ENCODE results near the gene TCHHL1.

Gene TCHHL1

GRCh38 chr1:152089014-152089674 lies at the start of gene TCHHL1:
TCHHL1 (minus strand) TSS chr1:152089064; CDS start chr1:152088143, 921 bp downstream.
- no peak within 1 kb of the TSS for H3K9ac ChIP-seq (ENCODE audit: insufficient read length, low read depth)
- H3K9me3 ChIP-seq (ENCODE audit: insufficient read depth, low read length): peaks cover 20% of the 10 kb centered on the region
- H3K4me1 ChIP-seq (ENCODE audit: insufficient read depth, insufficient read length): no peaks in the 10 kb centered on the region
- TF ChIP-seq YY1 (IDR thresholded peaks at IDR 0.05; ENCODE audit: insufficient read depth, insufficient read length) (no peak), ZNF274 (IDR thresholded peaks at IDR 0.05; ENCODE audit: low read depth, low read length) (no peak), SUZ12 (IDR thresholded peaks at IDR 0.05; ENCODE audit: extremely low read depth, insufficient read depth, insufficient read length) (no peak)
- DNase-seq (ENCODE audit: low read depth, low spot score): no peak
- no peaks in the 10 kb centered on the region for H3K36me3 ChIP-seq (ENCODE audit: insufficient read depth, insufficient read length, low read length)
- no peak within 1 kb of the TSS for H3K4me3 ChIP-seq (ENCODE audit: insufficient read length, low read depth)
- H3K27me3 ChIP-seq (ENCODE audit: insufficient read depth, insufficient read length): peaks cover 5% of the 10 kb centered on the region

- no peak overlapping the region for H3K4me3 ChIP-seq (ENCODE audit: insufficient read length, low read depth)
- H3K4me1 ChIP-seq (ENCODE audit: insufficient read depth, insufficient read length): no peaks in the 10 kb centered on the region
- no peaks in the 10 kb centered on the region for H3K27me3 ChIP-seq (ENCODE audit: insufficient read depth, insufficient read length)
- H3K9me3 ChIP-seq (ENCODE audit: insufficient read depth, low read length): no peaks in the 10 kb centered on the region
- DNase-seq (ENCODE audit: low read depth, low spot score): no peak
- TF ChIP-seq SUZ12 (IDR thresholded peaks at IDR 0.05; ENCODE audit: extremely low read depth, insufficient read depth, insufficient read length) (no peak), YY1 (IDR thresholded peaks at IDR 0.05; ENCODE audit: insufficient read depth, insufficient read length) (no peak), ZNF274 (IDR thresholded peaks at IDR 0.05; ENCODE audit: low read depth, low read length) (no peak)
- H3K36me3 ChIP-seq (ENCODE audit: insufficient read depth, insufficient read length, low read length): no peaks in the 10 kb centered on the region
- H3K9ac ChIP-seq (ENCODE audit: insufficient read length, low read depth): no peak overlapping the region
These were observed 48.4 kb upstream of the TCHHL1 start for GRCh38 chr1:152137215-152137614.

GRCh38 chr1:152130186-152130585 lies 41.3 kb upstream of the TCHHL1 start:
- Histone ChIP-seq H3K36me3 (ENCODE audit: insufficient read depth, insufficient read length, low read length) (no peaks in the 10 kb centered on the region), H3K9me3 (ENCODE audit: insufficient read depth, low read length) (no peaks in the 10 kb centered on the region), H3K27me3 (ENCODE audit: insufficient read depth, insufficient read length) (no peaks in the 10 kb centered on the region), H3K4me1 (ENCODE audit: insufficient read depth, insufficient read length) (no peaks in the 10 kb centered on the region), H3K4me3 (ENCODE audit: insufficient read length, low read depth) (no peak overlapping the region), H3K9ac (ENCODE audit: insufficient read length, low read depth) (no peak overlapping the region)
- no peak for TF ChIP-seq ZNF274 (IDR thresholded peaks at IDR 0.05; ENCODE audit: low read depth, low read length)
- no peak for TF ChIP-seq SUZ12 (IDR thresholded peaks at IDR 0.05; ENCODE audit: extremely low read depth, insufficient read depth, insufficient read length)
- no peak for TF ChIP-seq YY1 (IDR thresholded peaks at IDR 0.05; ENCODE audit: insufficient read depth, insufficient read length)
- no peak for DNase-seq (ENCODE audit: low read depth, low spot score)

- Histone ChIP-seq H3K27me3 (ENCODE audit: insufficient read depth, insufficient read length) (no peaks in the 10 kb centered on the region), H3K4me1 (ENCODE audit: insufficient read depth, insufficient read length) (no peaks in the 10 kb centered on the region), H3K4me3 (ENCODE audit: insufficient read length, low read depth) (no peak overlapping the region), H3K9me3 (ENCODE audit: insufficient read depth, low read length) (no peaks in the 10 kb centered on the region), H3K36me3 (ENCODE audit: insufficient read depth, insufficient read length, low read length) (no peaks in the 10 kb centered on the region), H3K9ac (ENCODE audit: insufficient read length, low read depth) (no peak overlapping the region)
- no peak for DNase-seq (ENCODE audit: low read depth, low spot score)
- TF ChIP-seq SUZ12 (IDR thresholded peaks at IDR 0.05; ENCODE audit: extremely low read depth, insufficient read depth, insufficient read length): no peak
- TF ChIP-seq YY1 (IDR thresholded peaks at IDR 0.05; ENCODE audit: insufficient read depth, insufficient read length): no peak
- TF ChIP-seq ZNF274 (IDR thresholded peaks at IDR 0.05; ENCODE audit: low read depth, low read length): no peak
These were observed 38.8 kb upstream of the TCHHL1 start for GRCh38 chr1:152127673-152128072.

- TF ChIP-seq ZNF274 (IDR thresholded peaks at IDR 0.05; ENCODE audit: low read depth, low read length) (no peak), SUZ12 (IDR thresholded peaks at IDR 0.05; ENCODE audit: extremely low read depth, insufficient read depth, insufficient read length) (no peak), YY1 (IDR thresholded peaks at IDR 0.05; ENCODE audit: insufficient read depth, insufficient read length) (no peak)
- no peaks in the 10 kb centered on the region for H3K27me3 ChIP-seq (ENCODE audit: insufficient read depth, insufficient read length)
- no peaks in the 10 kb centered on the region for H3K4me1 ChIP-seq (ENCODE audit: insufficient read depth, insufficient read length)
- no peaks in the 10 kb centered on the region for H3K9me3 ChIP-seq (ENCODE audit: insufficient read depth, low read length)
- no peak overlapping the region for H3K4me3 ChIP-seq (ENCODE audit: insufficient read length, low read depth)
- DNase-seq (ENCODE audit: low read depth, low spot score): no peak
- H3K36me3 ChIP-seq (ENCODE audit: insufficient read depth, insufficient read length, low read length): no peaks in the 10 kb centered on the region
- H3K9ac ChIP-seq (ENCODE audit: insufficient read length, low read depth): no peak overlapping the region
These were observed 37.1 kb upstream of the TCHHL1 start for GRCh38 chr1:152125834-152126443.

- H3K27me3 ChIP-seq (ENCODE audit: insufficient read depth, insufficient read length): peaks cover 18% of the 10 kb centered on the region
- H3K4me3 ChIP-seq (ENCODE audit: insufficient read length, low read depth): no peak overlapping the region
- no peak for TF ChIP-seq ZNF274 (IDR thresholded peaks at IDR 0.05; ENCODE audit: low read depth, low read length)
- no peak for TF ChIP-seq YY1 (IDR thresholded peaks at IDR 0.05; ENCODE audit: insufficient read depth, insufficient read length)
- no peak for TF ChIP-seq SUZ12 (IDR thresholded peaks at IDR 0.05; ENCODE audit: extremely low read depth, insufficient read depth, insufficient read length)
- H3K36me3 ChIP-seq (ENCODE audit: insufficient read depth, insufficient read length, low read length): no peaks in the 10 kb centered on the region
- peaks cover 8% of the 10 kb centered on the region for H3K9me3 ChIP-seq (ENCODE audit: insufficient read depth, low read length)
- no peak for DNase-seq (ENCODE audit: low read depth, low spot score)
- no peak overlapping the region for H3K9ac ChIP-seq (ENCODE audit: insufficient read length, low read depth)
- no peaks in the 10 kb centered on the region for H3K4me1 ChIP-seq (ENCODE audit: insufficient read depth, insufficient read length)
These were observed 30.1 kb upstream of the TCHHL1 start for GRCh38 chr1:152118915-152119314.

- peaks cover 10% of the 10 kb centered on the region for H3K4me1 ChIP-seq (ENCODE audit: insufficient read depth, insufficient read length)
- TF ChIP-seq YY1 (IDR thresholded peaks at IDR 0.05; ENCODE audit: insufficient read depth, insufficient read length) (no peak), SUZ12 (IDR thresholded peaks at IDR 0.05; ENCODE audit: extremely low read depth, insufficient read depth, insufficient read length) (no peak)
- H3K27me3 ChIP-seq (ENCODE audit: insufficient read depth, insufficient read length): peaks cover 53% of the 10 kb centered on the region
- H3K36me3 ChIP-seq (ENCODE audit: insufficient read depth, insufficient read length, low read length): no peaks in the 10 kb centered on the region
- no peak within 1 kb of the TSS for H3K9ac ChIP-seq (ENCODE audit: insufficient read length, low read depth)
- no peak for DNase-seq (ENCODE audit: low read depth, low spot score)
- H3K9me3 ChIP-seq (ENCODE audit: insufficient read depth, low read length): peaks cover 38% of the 10 kb centered on the region
- no peak within 1 kb of the TSS for H3K4me3 ChIP-seq (ENCODE audit: insufficient read length, low read depth)
These were observed 26.5 kb upstream of the TCHHL1 start, which contains the start of gene TCHH for GRCh38 chr1:152115344-152115743. TCHH (minus strand) TSS chr1:152115444; CDS start chr1:152114080, 1,364 bp downstream.

Data from NT2/D1 (cell line).